Measurements from ENCODE around the gene ERG28.

- TF ChIP-seq CTCF (IDR thresholded peaks at IDR 0.05; ENCODE audit: insufficient read depth, low read length, poor library complexity, severe bottlenecking) (no peak), EZH2phosphoT487 (conservative IDR thresholded peaks at IDR 0.05; ENCODE audit: low read length) (no peak)
Observed at GRCh38 chr14:75660238-75660629, 442 bp downstream of the ERG28 start.
